SK-N-SH (cell line): Measurements from ENCODE around the gene BTAF1.
A peak's percentile ranks its signal among the peaks of the same experiment; 100 is the strongest.

Source experiments
- EZH2phosphoT487 ChIP-seq: fragments of 200-600 bp; sonication (generic); IDR thresholded peaks from 2 replicates; pipeline ENCODE4 v1.6.1; 2017; ENCODE audit warnings: low read depth, mixed run types, mild to moderate bottlenecking, antibody characterized with exemption, moderate library complexity, borderline replicate concordance
- FOXM1 ChIP-seq: IDR thresholded peaks from 2 replicates; pipeline ENCODE4 v1.4.0; 2012; ENCODE audit warnings: low read depth, mild to moderate bottlenecking
- GATA2 ChIP-seq: sonication (generic); formaldehyde crosslinking; IDR thresholded peaks from 2 replicates; pipeline ENCODE4 v1.5.0; 2020; ENCODE audit warnings: mild to moderate bottlenecking, missing genetic modification reagents
- JUND ChIP-seq: IDR thresholded peaks from 2 replicates; pipeline ENCODE4 v1.4.0; 2012
- MXI1 ChIP-seq: IDR thresholded peaks from 2 replicates; pipeline ENCODE4 v1.6.1; 2012; ENCODE audit warnings: mild to moderate bottlenecking, low read depth, low read length, improper control_type of control experiment
- NFIC ChIP-seq: IDR thresholded peaks from 2 replicates; pipeline ENCODE4 v1.4.0; 2012; ENCODE audit warnings: borderline replicate concordance
- SIN3A ChIP-seq: IDR thresholded peaks from 2 replicates; pipeline ENCODE4 v1.6.1; 2012; ENCODE audit warnings: low read depth, mild to moderate bottlenecking, low read length, moderate library complexity, borderline replicate concordance
- TF ChIP-seq, protein P1 (sequence below): fragments of 150-350 bp; IDR thresholded peaks from 2 replicates; pipeline ENCODE4 v1.6.1; 2017; ENCODE audit warnings: antibody characterized with exemption, low read length, low read depth, borderline replicate concordance
- TF ChIP-seq, protein P2 (sequence below): fragments of 200-600 bp; sonication (generic); IDR thresholded peaks from 2 replicates; pipeline ENCODE4 v1.6.1; 2017; ENCODE audit warnings: antibody characterized with exemption, mild to moderate bottlenecking, moderate library complexity

DNA sequence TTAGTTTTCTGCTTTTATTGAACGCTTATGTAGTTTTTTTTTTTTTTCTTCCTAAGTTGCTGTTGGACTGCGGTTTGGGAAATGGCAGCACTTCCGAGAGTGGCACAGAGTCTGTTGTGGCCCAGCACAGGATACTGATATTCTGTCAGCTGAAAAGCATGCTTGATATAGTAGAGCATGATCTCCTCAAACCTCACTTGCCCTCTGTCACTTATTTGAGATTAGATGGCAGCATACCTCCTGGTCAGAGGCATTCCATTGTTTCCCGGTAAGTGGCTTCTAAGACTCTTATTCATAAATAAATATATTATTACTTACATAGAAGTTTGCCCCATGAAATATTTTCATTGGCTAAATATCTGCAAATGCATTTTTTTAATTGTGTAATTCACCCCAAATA lies 101.1 kb downstream of the BTAF1 start:
- no peak for TF ChIP-seq NFIC
- TF ChIP-seq, protein P1, sequence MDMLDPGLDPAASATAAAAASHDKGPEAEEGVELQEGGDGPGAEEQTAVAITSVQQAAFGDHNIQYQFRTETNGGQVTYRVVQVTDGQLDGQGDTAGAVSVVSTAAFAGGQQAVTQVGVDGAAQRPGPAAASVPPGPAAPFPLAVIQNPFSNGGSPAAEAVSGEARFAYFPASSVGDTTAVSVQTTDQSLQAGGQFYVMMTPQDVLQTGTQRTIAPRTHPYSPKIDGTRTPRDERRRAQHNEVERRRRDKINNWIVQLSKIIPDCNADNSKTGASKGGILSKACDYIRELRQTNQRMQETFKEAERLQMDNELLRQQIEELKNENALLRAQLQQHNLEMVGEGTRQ, result no peak
- TF ChIP-seq GATA2 (CRISPR knock-in tag), result no peak
- no peak for TF ChIP-seq MXI1
- 0 out of 2 replicates have a peak, but pooled peaks have one; percentile 8 for TF ChIP-seq JUND
- TF ChIP-seq EZH2phosphoT487, result no peak
- TF ChIP-seq SIN3A, result peak; percentile 44; the same call in 1 of the 2 replicates
- TF ChIP-seq, protein P2, sequence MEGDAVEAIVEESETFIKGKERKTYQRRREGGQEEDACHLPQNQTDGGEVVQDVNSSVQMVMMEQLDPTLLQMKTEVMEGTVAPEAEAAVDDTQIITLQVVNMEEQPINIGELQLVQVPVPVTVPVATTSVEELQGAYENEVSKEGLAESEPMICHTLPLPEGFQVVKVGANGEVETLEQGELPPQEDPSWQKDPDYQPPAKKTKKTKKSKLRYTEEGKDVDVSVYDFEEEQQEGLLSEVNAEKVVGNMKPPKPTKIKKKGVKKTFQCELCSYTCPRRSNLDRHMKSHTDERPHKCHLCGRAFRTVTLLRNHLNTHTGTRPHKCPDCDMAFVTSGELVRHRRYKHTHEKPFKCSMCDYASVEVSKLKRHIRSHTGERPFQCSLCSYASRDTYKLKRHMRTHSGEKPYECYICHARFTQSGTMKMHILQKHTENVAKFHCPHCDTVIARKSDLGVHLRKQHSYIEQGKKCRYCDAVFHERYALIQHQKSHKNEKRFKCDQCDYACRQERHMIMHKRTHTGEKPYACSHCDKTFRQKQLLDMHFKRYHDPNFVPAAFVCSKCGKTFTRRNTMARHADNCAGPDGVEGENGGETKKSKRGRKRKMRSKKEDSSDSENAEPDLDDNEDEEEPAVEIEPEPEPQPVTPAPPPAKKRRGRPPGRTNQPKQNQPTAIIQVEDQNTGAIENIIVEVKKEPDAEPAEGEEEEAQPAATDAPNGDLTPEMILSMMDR, result no peak
- TF ChIP-seq FOXM1, result no peak
